Stimulated activated CD8-positive, alpha-beta memory T cell treated with anti-CD3 and anti-CD28 coated beads, Interleukin-2, amount 100 ng/mL, for 48 hours (primary cell): ENCODE results near the gene AKR1C1.
"Not testable (repeated sequence)": the region's sequence is repeated elsewhere in the genome, so short reads cannot be mapped to it uniquely, and the experiment has no call there.

Source experiments
- DNase-seq, 2 donors: peaks; one replicate each; pipeline ENCODE4 v3.0.0-alpha.2; 2020; ENCODE audit warnings: low read depth in 2 of 2

The AKR1C1 gene

DNA sequence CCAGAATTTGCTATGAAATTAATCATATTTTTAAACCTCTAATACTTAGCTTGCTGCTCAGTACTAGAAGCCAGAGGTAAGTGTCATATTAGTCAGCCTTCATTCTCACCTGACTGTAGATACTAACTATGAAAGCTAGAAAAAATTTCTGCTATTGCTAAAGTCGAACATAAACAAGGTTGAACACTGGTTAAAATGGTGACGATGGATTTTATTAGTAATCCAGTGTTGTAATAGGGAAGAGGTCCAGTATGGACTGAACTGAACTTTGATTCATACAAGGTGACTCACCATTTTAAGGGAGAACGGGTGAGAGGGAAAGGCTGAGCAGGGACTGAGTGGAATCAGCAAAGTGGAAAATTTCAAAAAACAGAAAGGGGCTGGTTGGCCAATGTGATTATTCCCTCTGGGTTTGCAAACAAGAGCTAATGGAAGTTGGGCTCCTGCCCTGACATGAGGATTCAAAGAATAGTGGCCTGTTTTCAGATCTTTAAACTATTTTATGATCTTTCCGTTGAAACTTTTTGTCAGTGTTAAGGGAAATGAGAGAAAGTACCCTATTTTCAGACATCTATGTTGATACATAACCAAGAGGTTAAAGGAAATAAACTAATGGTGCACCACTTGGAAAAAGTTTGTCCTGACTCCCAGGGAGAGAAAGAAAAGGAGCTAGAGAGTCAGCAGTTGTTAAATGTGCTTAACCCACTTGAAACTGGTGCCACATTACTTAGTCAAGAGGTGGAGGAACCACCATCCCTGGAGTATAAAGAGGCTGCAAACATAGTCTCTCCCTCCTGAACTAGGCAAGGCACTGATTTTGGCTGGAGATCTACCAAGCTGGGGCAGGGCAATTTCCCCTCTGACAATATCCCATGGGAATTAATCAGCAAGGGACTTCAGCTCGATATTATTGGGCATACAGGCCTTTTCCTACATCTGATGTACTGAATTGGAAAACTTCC is 15.3 kb upstream of the AKR1C1 start:
- DNase-seq, result no peak

- DNase-seq, result not testable (repeated sequence)
Observed at GRCh38 chr10:4951512-4952162, 11.6 kb upstream of the AKR1C1 start.

GRCh38 chr10:4953405-4953804 is 9.8 kb upstream of the AKR1C1 start:
- DNase-seq, result no peak

- not testable (repeated sequence) for DNase-seq
Observed at GRCh38 chr10:4956088-4956487, 7.1 kb upstream of the AKR1C1 start.

DNA sequence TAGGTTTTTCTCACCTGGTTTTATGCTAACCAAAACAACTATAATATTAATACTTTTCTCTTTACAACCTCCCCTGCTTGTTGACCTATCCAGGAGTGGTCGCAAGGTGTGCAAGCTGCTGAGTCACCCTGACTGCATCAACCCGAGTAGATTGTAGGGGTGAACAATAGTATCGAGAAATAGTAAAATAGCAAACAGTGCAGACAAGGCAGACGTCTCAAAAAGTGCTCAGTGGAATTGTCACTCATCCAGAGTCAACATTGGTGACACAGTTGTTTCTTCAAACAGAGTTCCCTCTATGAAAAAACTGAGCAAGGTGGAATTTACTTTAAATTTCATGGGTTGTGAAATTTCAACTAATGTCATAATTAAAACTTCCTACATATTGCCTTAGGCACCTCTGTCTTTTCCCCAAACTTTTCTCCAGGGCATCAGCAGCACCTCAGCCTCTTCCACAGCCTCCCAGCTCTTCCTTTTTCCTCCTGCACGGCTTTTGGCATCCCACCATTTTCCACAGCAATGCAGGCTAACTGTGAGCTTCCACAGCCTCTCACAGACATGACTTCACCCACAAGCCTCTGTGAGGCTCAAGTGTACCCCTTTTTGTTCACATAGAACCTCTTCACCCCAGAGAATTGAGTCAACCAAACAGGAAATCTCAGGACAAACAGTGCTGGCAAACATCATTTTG is 6.1 kb upstream of the AKR1C1 start:
- DNase-seq, result not testable (repeated sequence)

- DNase-seq, result not testable (repeated sequence)
Observed at GRCh38 chr10:4961558-4961957, 1.7 kb upstream of the AKR1C1 start.

- not testable (repeated sequence) for DNase-seq
Observed at GRCh38 chr10:4962308-4962707, 907 bp upstream of the AKR1C1 start.

- not testable (repeated sequence) for DNase-seq
Observed at GRCh38 chr10:4963815-4964154, 570 bp downstream of the AKR1C1 start.

GRCh38 chr10:4965763-4966162 is 2.5 kb downstream of the AKR1C1 start:
- not testable (repeated sequence) for DNase-seq

DNA sequence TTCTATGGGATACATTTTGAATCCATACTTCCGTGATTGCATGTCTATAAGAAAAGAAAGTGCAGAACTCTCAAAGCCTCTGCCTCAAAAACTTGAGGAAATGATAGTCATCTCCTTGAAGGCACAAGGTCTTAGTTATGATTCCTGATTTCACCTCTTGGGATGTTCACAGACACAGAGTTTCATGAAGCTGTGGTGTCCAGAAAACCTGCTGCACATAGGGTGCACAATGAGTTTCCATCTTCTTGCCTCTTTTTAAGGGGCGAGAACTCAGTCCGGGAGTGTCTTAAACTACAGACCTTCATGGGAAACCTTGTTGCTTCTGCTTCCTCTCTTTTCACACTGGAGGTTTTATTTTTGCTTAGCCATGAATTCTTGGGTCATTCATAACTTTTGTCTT is 4.0 kb downstream of the AKR1C1 start:
- not testable (repeated sequence) for DNase-seq

GRCh38 chr10:4969289-4969688 is 6.1 kb downstream of the AKR1C1 start:
- not testable (repeated sequence) for DNase-seq

- not testable (repeated sequence) for DNase-seq
Observed at GRCh38 chr10:4970362-4970761, 7.1 kb downstream of the AKR1C1 start.

GRCh38 chr10:4972369-4973142 is 9.3 kb downstream of the AKR1C1 start:
- not testable (repeated sequence) for DNase-seq

- not testable (repeated sequence) for DNase-seq
Observed at GRCh38 chr10:4973294-4973693, 10.1 kb downstream of the AKR1C1 start.

- DNase-seq, result not testable (repeated sequence)
Observed at GRCh38 chr10:4974400-4974799, 11.2 kb downstream of the AKR1C1 start.

GRCh38 chr10:4977025-4977424 is 13.8 kb downstream of the AKR1C1 start:
- DNase-seq, result no peak

GRCh38 chr10:4978870-4979269 is 15.7 kb downstream of the AKR1C1 start:
- no peak for DNase-seq

DNA sequence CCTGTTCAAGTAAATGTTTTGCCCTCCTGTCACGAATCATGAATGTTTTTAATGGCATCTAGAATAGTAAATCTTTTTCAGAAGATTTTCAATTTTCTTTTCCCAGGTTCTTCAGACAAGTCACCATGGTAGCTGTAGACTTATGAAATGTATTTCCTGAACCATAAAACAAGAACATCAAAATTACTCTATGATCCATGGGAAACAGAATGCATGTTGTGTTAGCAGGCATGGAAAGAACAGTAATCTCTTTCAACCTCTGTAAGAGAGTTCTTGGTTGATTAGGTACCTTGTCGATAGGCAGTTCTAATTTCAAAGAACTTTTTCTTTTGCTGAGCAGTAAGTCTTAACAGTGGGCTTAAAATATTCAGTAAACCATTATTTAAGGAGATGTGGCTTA is 17.6 kb downstream of the AKR1C1 start:
- DNase-seq, result no peak

DNA sequence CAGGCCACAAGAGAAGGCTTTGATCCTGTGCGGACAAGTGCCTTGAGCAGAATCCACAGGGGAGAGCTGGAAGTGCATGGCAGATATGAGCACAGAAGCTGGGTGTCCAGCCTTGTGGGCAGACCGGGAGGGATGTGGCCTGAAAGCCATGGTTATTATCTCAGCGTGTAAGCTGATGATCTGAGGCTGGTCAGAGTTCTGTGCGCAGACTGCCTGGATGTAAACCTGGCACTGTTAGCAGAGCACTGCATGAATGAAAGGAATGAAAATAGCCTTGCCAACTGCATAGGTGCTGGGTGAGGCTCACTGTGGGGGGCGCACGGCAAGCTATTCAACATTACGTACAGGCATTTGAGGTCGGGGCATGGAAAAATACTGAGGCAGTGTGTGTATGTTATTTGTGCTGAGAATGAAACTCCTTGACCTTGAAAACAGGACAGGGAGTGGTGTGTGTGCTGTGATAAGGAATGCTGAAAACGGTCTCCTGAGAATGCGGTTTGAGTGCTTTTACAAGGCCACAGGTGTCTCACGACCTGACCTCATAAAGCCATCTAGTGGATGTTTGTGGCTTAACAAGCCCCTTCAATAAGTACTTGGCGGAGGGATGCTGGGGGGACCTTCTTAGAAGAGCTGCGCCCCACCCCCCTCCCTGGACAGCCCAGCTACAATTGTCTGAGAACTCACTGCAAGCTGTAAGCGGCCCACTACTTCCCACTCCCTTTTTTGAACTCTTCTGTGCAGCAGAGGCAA is 18.7 kb downstream of the AKR1C1 start:
- no peak for DNase-seq

DNA sequence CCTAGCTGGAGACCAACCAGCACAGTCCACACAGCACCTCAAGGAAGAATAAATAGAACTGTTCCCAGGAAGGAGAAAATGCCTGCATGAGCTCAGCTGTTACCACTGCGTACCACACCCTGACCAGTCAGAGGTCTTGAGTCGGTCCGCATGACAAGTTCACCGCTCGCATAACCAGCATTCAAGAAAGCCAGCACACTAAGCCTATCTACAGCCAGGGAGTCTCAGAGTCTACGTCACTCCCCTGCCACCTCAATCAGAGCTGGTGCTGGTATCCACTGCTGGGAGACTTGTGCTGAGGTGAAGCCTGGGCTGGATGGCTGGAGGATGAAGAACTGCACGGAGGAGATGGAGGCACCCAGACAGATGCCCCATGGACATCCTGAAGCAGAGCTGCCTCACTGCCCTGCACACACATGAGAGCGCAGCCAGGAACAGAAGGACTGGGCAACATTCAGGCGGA is 19.6 kb downstream of the AKR1C1 start:
- no peak for DNase-seq
